Epidermal melanocyte (primary cell): ENCODE measurements around the gene INTS12.

Experiments used
- DNase-seq: peaks from one replicate; pipeline ENCODE4 v3.0.0; 2011; ENCODE audit warnings: low spot score; ENCODE audit not compliant: insufficient read length

The INTS12 gene

GRCh38 chr4:105686571-105686970 lies 21.9 kb downstream of the INTS12 start:
- no peak for DNase-seq

GRCh38 chr4:105683038-105683437 lies 25.5 kb downstream of the INTS12 start:
- no peak for DNase-seq

GRCh38 chr4:105679186-105679585 lies 29.3 kb downstream of the INTS12 start:
- no peak for DNase-seq

DNA sequence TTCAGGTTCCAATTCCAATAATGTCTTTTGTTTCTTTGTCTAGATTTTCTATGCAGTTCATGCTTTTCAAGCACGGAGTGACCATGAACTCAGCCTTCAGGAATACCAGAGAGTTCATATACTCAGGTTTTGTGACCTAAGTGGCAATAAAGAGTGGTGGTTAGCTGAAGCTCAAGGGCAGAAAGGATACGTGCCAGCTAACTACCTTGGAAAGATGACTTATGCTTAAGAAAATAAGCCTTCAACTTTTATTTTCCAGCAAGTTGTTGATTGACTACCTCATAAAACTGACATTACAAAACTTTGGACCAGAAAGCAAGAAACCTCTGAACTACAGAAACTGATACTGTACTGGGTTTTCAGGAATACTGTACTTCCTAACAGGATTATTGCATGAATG lies 30.8 kb downstream of the INTS12 start:
- DNase-seq: no peak

DNA sequence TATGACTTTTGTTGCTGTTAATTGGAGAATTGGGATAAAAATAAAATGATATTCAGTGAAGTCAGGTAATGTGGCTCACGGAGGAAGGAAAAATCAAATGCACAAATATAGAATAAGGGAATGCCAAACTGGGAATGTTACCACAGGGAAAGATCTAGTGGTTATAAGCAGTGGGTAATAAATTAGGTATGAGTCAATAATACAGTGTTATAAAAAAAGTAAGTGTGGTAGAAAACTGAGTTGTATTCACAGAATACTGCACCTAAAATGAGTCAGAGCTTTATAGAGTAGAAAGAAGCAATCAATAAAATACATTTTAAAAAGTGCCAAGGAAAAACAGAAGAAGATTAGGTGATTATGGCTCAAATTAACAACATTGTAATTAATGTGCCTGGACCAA lies 34.5 kb downstream of the INTS12 start:
- DNase-seq: no peak

DNA sequence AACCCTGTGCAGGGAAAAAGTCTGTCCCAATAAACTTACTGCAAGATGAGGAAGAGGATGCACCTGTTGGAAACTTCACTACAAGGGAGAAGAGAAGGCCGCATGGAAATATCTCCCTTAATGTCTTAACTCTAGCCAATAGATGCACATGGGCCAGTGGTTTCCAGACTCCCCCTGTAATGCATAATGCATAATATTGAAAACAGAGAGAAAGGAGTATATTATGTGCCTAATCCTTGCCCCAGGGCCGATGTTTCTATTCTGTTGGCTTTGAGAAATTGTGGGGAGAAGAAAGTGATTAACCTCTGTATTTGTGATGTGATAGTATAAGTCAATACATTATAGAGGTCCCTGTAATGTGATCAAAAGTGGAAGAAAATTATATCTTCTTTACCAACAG lies 37.2 kb downstream of the INTS12 start:
- DNase-seq: no peak

- DNase-seq: no peak
Measured at GRCh38 chr4:105670684-105671083, 37.8 kb downstream of the INTS12 start.

DNA sequence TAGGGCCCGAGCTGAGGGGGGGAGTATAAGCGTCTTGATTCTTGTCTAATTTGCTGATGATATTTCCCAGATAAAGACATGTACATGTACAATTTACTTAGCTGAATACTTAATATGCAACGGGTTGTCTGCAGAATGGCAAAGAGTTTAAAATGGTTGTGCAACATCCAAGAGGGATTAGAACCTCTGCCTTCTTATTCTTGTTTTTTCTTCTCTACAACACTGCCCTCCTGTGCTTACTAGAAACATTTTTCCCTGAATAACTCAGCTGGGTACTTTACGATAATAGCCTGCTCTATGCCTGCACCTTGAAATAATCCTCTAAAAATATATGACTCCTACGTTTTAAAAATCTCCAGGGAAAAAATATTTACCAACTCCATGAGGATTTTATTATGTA lies 41.8 kb downstream of the INTS12 start:
- DNase-seq: no peak

DNA sequence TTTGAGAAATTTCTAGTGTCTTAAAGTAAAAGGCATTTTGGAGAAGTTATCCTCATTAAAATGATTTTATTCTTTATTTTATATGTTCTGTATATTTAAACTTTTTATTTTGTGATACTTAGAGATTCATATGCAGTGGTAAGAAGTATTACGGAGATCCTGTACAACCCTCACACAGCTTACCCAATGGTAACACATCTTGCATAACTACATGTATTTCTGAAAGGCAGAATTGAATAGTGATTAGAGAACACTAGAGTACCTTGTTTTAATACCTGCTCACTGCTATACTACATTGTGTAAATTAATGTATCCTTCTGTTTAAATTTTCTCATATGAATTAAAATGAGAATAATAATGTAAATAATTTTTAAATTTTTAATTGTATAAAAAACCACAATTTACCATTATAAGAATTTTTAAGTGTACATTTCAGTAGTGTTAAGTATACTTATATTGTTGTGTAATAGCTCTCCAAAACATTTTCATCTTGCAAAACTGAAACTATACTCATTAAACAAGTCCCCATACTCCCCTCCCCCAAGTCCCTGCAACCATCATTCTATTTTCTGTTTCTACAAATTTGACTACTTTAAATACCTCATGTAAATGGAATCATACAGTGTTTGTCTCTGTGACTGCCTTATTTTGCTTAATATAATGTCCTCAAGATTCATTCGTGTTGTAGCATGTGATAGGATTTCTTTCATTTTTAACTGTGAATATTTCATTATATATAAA lies 45.4 kb downstream of the INTS12 start:
- no peak for DNase-seq

DNA sequence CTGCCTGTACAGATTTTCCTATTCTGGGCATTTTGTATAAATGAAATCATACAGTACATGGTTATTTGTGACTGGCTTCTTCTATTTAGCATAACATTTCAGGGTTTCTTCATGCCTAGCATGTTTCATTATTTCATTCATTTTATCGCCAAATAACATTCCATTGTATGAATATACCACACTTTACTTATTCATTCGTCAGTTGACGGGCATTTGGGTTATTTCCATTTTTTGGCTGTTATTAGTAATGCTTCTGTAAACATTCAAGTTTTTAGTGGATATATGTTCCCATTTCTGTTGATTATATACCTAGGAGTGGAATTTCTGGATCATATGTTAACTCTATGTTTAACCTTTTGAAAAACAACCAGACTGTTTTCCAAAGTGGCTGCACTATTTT lies 47.5 kb downstream of the INTS12 start:
- DNase-seq: no peak

GRCh38 chr4:105659190-105659589 lies 49.3 kb downstream of the INTS12 start:
- DNase-seq: no peak

- no peak for DNase-seq
Measured at GRCh38 chr4:105657117-105657765, 51.2 kb downstream of the INTS12 start.

DNA sequence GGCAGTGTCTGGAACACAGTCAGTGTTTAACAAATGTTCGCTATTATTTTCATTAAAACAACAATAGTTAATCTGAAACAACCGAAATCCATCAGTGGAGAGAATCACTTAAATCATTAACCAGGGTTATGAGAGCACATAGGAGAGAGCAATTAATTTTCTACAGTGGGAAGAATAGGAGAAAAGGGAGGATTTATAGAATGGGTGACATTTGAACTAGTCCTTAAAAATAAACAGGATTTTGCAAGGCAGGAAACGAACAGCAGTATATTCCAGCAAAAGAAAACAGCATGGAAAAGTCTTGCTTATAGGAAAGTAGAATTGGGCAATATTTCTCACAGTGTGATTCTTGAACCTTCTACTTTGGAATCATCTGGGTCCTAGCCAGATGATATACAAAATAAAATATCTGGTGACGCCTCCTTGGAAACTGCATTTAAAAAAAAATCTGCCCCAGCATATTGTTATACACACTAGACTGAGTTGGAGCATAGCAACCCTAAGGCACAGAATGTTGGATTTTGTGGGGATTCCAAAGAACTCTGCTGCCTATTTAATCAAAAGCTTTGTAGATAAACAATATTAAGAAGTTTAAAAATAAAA lies 56.1 kb downstream of the INTS12 start:
- DNase-seq: no peak

GRCh38 chr4:105651884-105652283 lies 56.6 kb downstream of the INTS12 start:
- DNase-seq: no peak

GRCh38 chr4:105650190-105650589 lies 58.3 kb downstream of the INTS12 start:
- no peak for DNase-seq

GRCh38 chr4:105645440-105645839 lies 63.0 kb downstream of the INTS12 start:
- no peak for DNase-seq

GRCh38 chr4:105644257-105644656 lies 64.2 kb downstream of the INTS12 start:
- no peak for DNase-seq

DNA sequence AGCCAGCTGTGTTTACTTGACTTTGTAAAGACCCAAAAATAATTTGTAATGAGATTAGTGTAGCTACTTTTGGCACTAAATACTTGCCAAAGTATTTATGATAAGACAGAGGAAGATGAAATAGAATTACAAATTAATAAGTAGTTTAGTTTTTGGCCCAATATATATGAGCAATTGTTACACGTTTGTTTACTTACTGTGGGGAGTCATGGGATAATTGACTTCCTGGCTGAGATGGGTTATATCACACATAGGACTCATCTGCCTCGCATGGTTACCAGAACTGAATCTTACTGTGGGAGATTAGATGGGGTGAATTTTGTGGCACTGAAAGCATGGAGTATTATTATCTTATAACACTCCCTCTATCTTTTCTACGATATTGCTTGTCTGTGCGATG lies 66.6 kb downstream of the INTS12 start:
- no peak for DNase-seq

DNA sequence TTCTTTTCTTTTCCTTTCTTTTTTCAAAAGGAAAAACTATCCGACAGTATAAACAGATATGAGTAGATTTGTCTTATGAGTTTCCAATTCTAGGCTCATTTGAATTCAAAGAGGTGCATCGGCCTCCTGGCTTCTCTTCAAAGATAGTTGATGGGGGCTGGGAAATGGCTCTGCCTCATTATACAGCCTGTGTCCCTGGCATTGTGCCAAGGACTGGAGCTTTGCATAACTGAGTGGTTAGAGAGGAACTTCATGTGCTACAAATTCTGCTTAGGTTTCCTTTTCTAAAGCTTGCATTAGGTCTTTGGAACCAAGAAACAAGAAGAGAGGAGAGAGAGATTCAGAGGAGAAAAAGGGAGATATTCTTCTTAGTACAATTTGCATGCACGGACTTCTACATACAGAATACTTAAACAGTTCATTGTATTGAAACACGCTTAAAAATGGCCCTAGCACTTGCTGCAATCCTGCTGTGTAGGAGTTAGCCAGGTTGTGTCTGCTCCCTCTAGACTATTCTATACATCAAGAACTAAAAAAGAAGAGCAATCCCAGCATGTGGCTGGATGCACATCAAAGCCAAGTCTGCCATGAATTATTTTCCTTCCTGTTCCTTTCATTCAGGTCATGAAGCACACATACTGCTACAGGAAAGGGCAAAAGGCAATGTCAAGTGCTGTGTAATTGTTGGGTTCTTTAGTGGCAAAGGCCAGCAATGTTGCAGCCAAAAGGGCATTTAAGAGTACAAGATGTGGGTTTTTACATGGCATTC lies 70.9 kb downstream of the INTS12 start:
- DNase-seq: no peak

DNA sequence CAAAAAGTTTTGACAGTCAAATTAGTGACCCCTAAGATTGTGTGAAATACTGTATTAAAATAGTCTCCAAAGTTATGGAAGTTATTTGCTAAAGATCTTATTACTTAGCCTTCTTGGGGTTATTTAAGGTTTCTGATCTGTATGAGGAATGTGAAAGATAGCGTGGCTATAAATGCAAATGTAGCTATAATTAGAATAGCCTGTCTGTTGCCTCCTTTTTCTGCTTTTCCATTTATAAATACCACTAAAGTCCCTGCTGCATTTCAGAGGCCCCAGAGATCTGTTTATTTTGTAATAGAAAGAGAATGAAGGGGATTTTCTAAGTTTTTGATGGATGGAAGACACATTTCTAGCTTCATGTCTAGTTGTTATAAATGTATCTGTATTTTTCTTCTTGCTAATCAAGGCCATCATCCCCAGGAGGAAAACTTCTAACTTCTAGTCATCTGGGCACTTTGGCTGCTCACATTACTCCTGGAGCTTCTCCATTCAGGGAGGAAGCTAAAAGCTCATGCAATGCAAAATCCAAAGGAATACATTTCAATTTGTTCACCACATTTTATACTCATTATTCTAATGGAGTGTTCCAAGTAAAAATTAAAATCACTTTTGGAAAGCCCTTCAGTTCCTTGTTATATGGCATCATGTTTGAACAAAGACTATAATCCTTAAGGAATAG lies 73.9 kb downstream of the INTS12 start:
- no peak for DNase-seq

DNA sequence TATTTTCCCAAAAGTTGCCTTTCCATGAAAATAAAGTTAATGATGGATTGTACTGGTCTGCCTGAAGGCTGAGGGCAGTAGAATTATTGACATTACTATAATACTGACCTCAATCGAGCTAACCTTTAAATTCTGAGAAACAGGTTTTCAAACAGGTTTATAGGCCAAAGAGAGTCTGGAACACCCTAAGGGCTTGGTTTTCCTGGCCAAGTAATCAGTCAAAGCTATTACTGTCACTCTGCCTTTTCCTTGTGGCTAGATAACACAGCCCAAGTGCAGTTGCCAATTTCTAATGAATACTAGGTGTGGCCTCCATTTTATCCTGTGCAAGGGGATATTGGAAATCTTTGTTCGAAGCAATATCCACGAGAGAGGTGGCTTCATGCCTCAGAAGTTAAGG lies 75.2 kb downstream of the INTS12 start:
- no peak for DNase-seq
